Gastroesophageal sphincter (tissue), 4 donors: ENCODE data around the gene SOX8. TPM values are rescaled to one million over a fixed set of nuclear protein-coding genes. Genes with fewer than 3 reads are reported as not detected.

Experiments
- ATAC-seq: fragments of 150-250 bp; one replicate; pipeline ENCODE4 v1.9.1; 2016; ENCODE audit warnings: mild to moderate bottlenecking, moderate library complexity
- H3K27ac ChIP-seq, 4 donors: fragments of 200-600 bp; sonication (generic) in 3 of 4; 1 replicate in 3 of 4; 2 replicates in 1 of 4; pipeline ENCODE4 v1.5.1; 2016 to 2019
- H3K27me3 ChIP-seq: fragments of 200-600 bp; sonication (generic); one replicate; pipeline ENCODE4 v1.5.1; 2019
- H3K36me3 ChIP-seq, 2 donors: fragments of 200-600 bp; sonication (generic); one replicate each; pipeline ENCODE4 v1.5.1; 2019; ENCODE audit warnings: control low read depth in 1 of 2
- H3K4me1 ChIP-seq, 3 donors: fragments of 200-600 bp; sonication (generic); 1 replicate in 2 of 3; 2 replicates in 1 of 3; pipeline ENCODE4 v1.5.1; 2016 to 2019; ENCODE audit warnings: control low read depth in 2 of 3
- H3K4me3 ChIP-seq, 2 donors: fragments of 200-600 bp; sonication (generic); one replicate each; pipeline ENCODE4 v1.5.1; 2019; ENCODE audit warnings: mild to moderate bottlenecking in 1 of 2, moderate library complexity in 1 of 2
- H3K9me3 ChIP-seq, 3 donors: fragments of 200-600 bp; sonication (generic); one replicate each; pipeline ENCODE4 v1.5.1; 2017 to 2019; ENCODE audit warnings: control low read depth in 2 of 3
- CTCF ChIP-seq, 4 experiments: fragments of 200-600 bp in 2 of 4; fragments of 450-650 bp in 2 of 4; sonication (generic) in 1 of 4; IDR thresholded peaks; one replicate each; pipeline ENCODE4 v1.5.1; 2017 to 2019; ENCODE audit warnings: antibody characterized with exemption in 4 of 4, mild to moderate bottlenecking in 2 of 4, moderate library complexity in 2 of 4
- EP300 ChIP-seq: sonication (generic); formaldehyde crosslinking; IDR thresholded peaks from one replicate; pipeline ENCODE4 v1.6.1; 2017; ENCODE audit warnings: antibody characterized with exemption, mild to moderate bottlenecking
- POLR2A ChIP-seq, 2 donors: fragments of 450-650 bp; IDR thresholded peaks; one replicate each; pipeline ENCODE4 v1.6.1; 2017; ENCODE audit warnings: antibody characterized with exemption in 2 of 2, mild to moderate bottlenecking in 2 of 2, moderate library complexity in 1 of 2
- POLR2AphosphoS5 ChIP-seq: sonication (generic); formaldehyde crosslinking; IDR thresholded peaks from one replicate; pipeline ENCODE4 v1.6.1; 2017; ENCODE audit warnings: antibody characterized with exemption
- WGBS, 2 donors: methylation state at CpG; one replicate each; pipeline ENCODE4 v1.1.5; 2018; ENCODE audit warnings: low coverage in 1 of 2; 5-methylcytosine and 5-hydroxymethylcytosine counted together
- total RNA-seq, 4 donors: library from RNA; depleted of rRNA; stranded (reverse); fragments of >200 nt; gene quantifications; one replicate each; pipeline ENCODE4 v1.1.0, GENCODE V29; 2016

Gene SOX8
- total RNA-seq, 4 donors from 2014 or later, result 2.0 to 4.5 (median 3.6) TPM

- no peak overlapping the region for H3K27ac ChIP-seq
- no peak for ATAC-seq
Observed at GRCh38 chr16:1026784-1027500, 45.4 kb downstream of the SOX8 start.

GRCh38 chr16:1027501-1027815, 45.9 kb downstream of the SOX8 start:
- 84 to 93% methylated on average over 5 to 13 of the region's 22 CpGs for WGBS, 2 donors
- no peak for TF ChIP-seq POLR2A (IDR thresholded peaks at IDR 0.05)
- no peak for TF ChIP-seq EP300
- TF ChIP-seq POLR2AphosphoS5, result no peak
- TF ChIP-seq CTCF (IDR thresholded peaks at IDR 0.05), result no peak
- H3K4me3 ChIP-seq, result no peak overlapping the region
- H3K27ac ChIP-seq, result no peak overlapping the region
- peaks cover 75% of the 10 kb centered on the region for H3K27me3 ChIP-seq
- H3K4me1 ChIP-seq, result no peaks in the 10 kb centered on the region
- no peak for ATAC-seq
- H3K9me3 ChIP-seq, result no peaks in the 10 kb centered on the region
- no peaks in the 10 kb centered on the region for H3K36me3 ChIP-seq

More at GRCh38 chr16:1026784-1027500, 45.4 kb downstream of the SOX8 start:
- WGBS, 2 donors, result no CpG with 5 or more reads among the region's 27 CpGs
- Histone ChIP-seq H3K4me1 (no peaks in the 10 kb centered on the region), H3K27me3 (peaks cover 75% of the 10 kb centered on the region), H3K36me3 (no peaks in the 10 kb centered on the region), H3K9me3 (no peaks in the 10 kb centered on the region), H3K4me3 (no peak overlapping the region)
- TF ChIP-seq POLR2AphosphoS5, result no peak
- no peak for TF ChIP-seq EP300
- TF ChIP-seq POLR2A (IDR thresholded peaks at IDR 0.05), result no peak
- no peak for TF ChIP-seq CTCF (IDR thresholded peaks at IDR 0.05)

GRCh38 chr16:1028056-1028455, 46.5 kb downstream of the SOX8 start:
- Histone ChIP-seq H3K4me1 (no peaks in the 10 kb centered on the region), H3K4me3 (no peak overlapping the region), H3K36me3 (no peaks in the 10 kb centered on the region), H3K9me3 (no peaks in the 10 kb centered on the region), H3K27me3 (peaks cover 69% of the 10 kb centered on the region), H3K27ac (no peak overlapping the region)
- ATAC-seq, result no peak
- 52% methylated on average over 7 of the region's 15 CpGs; no CpG with 5 or more reads in 1 of the 2 donors for WGBS, 2 donors
- TF ChIP-seq CTCF (IDR thresholded peaks at IDR 0.05) (no peak), POLR2A (IDR thresholded peaks at IDR 0.05) (no peak), POLR2AphosphoS5 (no peak), EP300 (no peak)

GRCh38 chr16:1028524-1029258, 47.1 kb downstream of the SOX8 start:
- Histone ChIP-seq H3K36me3 (no peaks in the 10 kb centered on the region), H3K4me3 (no peak overlapping the region), H3K27ac (no peak overlapping the region), H3K4me1 (no peaks in the 10 kb centered on the region), H3K27me3 (peaks cover 63% of the 10 kb centered on the region), H3K9me3 (no peaks in the 10 kb centered on the region)
- no peak for ATAC-seq
- TF ChIP-seq POLR2AphosphoS5, result no peak
- TF ChIP-seq CTCF (IDR thresholded peaks at IDR 0.05), result no peak
- TF ChIP-seq POLR2A (IDR thresholded peaks at IDR 0.05), result no peak
- no peak for TF ChIP-seq EP300
- no CpG with 5 or more reads among the region's 39 CpGs for WGBS, 2 donors

GRCh38 chr16:1029259-1029545, 47.6 kb downstream of the SOX8 start:
- no peak overlapping the region for H3K27ac ChIP-seq
- TF ChIP-seq EP300 (no peak), POLR2A (IDR thresholded peaks at IDR 0.05) (no peak), POLR2AphosphoS5 (no peak), CTCF (IDR thresholded peaks at IDR 0.05) (no peak)
- 80% methylated on average over 1 of the region's 14 CpGs; no CpG with 5 or more reads in 1 of the 2 donors for WGBS, 2 donors
- no peaks in the 10 kb centered on the region for H3K36me3 ChIP-seq
- no peaks in the 10 kb centered on the region for H3K9me3 ChIP-seq
- peaks cover 58% of the 10 kb centered on the region for H3K27me3 ChIP-seq
- ATAC-seq, result no peak
- no peaks in the 10 kb centered on the region for H3K4me1 ChIP-seq
- no peak overlapping the region for H3K4me3 ChIP-seq
